NCI-H128 (cell line): ENCODE measurements around the gene LMAN2.
"Not testable (repeated sequence)": the region's sequence is repeated elsewhere in the genome, so short reads cannot be mapped to it uniquely, and the experiment has no call there.

Source experiments
- DNase-seq: peaks from one replicate; lab custom pipeline; 2025; ENCODE audit not compliant: unreplicated experiment; lab: John Stamatoyannopoulos, UW

Gene LMAN2

DNA sequence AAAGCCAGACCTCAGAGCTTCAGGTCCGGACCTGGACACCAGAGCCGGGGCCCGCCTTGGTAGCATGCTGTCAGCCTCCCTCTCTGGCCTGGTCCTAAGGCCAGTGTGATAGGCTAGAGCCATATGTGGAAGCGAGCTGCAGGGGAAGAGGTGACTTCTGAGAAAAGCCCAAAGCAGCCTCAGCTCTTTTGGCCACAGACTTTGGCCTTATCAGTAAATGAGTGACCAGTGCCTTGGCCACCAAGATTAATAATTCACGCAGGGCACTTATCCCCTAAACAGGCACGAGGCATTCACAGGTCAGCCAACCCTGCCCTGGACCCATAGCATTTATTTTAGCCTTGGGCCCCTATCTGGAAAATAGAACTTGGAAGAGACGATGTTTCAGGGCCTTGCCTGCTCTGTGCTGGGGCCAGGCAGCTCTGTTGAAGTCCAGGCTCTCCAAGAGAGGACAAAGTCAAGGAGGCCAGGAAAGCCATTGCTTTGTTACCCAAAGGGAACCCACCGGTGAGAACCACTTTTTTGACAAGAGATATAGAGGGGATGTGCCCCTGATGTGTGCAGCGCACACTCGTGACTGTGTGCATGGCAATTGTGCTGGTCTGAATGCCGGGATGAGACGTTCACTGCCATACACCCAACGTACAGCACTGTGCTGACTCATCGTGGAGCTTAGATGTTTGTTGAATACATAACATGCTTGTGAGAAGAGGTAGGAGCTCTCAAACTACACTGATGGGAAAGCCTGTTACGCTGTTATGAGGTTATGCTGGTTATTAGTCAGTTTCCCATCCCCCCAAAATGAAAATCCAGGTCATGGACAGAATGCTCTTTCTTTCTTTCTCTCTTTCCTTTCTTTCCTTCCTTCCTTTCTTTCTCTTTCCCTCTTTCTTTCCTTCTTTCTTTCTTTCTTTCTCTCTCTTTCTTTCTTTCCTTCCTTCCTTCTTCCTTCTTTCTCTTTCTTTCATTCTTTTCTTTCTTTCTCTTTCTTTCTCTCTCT is 27.7 kb upstream of the LMAN2 start:
- no peak for DNase-seq

DNA sequence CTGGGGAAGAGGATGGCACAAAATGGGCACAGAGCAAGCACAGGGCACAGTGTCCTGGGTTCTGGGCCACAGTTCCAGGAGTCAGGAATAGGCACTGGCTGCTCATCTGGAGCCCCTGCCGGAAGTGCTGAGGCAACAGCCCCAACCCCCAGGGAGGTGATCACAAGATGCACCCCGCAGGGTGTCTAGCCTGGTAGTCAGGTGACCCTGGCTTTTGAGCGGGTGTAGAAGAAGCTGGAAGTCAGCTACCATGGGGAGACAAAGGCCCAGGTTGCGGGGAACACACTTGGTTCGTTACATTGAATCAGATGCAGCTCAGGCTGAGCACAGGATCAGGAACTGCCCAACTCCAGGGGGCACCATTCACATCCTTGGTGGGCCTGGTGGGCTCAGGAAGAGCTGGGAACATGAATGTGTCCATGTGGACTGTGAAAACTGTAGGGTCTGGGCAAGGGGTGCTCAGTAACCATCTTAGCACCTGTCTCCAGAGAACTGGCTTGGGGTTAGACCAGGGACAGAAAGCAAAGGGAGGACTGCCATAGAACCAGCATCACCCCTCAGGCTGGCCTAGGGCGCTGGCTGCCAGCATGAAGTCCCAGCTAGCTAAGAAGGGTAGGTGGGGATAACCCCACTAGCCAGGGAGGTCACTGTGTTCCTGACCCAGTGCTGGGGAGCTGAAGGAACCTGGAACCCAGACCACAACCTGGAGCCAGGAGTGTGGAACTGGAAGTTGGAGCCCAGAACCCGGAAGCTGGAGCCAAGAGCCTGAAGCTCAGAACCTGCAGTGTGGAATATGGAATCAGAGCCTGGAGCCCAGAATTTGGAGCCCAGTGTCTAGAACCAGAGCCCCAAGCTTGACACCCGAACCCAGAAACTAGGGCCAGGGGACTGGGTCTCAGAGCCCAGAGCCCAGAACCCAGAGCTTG is 26.6 kb upstream of the LMAN2 start:
- DNase-seq, result no peak

DNA sequence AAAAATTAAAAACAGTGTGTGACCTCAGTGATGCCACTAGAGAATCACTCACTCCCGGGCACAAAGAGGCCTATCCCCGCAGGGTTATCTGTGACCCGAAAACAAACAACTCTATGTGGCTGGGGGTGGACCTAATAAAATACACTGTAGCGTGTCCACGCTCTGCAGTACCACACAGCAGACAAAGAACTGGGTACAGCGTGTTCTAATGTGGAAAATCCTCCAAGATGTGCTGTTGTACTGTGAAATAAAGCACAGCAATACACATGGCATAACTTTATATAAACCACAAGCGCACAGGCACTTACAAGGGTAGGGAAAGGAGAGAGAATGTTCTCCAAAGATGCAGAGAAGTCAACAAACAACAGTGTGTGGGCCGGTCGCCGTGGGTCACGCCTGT is 24.6 kb upstream of the LMAN2 start:
- DNase-seq, result no peak

DNA sequence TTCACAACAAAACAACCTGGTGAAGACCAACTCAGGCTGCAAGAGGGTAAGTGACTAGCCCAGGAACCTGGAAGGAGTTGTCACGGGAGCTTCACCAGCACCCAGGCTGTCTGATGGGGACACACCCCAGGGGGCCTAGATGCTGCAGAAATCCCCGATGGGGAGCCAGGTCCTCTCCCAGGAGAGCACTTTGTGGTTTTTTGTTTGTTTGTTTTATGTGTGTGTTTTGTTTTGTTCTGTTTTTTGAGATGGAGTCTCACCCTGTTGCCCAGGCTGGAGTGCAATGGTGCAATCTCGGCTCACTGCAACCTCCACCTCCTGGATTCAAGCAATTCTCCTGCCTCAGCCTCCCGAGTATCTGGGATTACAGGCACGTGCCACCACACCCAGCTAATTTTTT is 24.0 kb upstream of the LMAN2 start:
- DNase-seq, result not testable (repeated sequence)

DNA sequence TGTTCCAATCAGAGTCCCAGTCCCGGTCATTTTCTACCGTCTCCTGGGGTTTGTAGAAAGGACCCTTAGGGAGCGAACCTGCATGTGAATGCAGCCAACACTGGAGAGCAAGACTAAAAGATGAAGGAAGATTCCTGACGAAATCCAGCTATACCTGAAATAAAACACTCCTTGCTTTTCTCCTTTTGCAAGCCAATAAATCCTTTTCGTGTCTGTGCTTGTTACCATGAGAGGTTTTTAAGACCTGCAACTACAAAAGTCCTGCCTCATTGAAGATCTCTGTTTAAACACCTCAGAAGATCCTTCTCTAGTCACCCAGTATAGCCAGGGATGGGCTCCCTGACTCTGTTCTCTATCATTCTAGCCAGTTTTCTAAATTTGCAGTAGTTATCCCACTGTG is 22.7 kb upstream of the LMAN2 start:
- DNase-seq, result no peak

DNA sequence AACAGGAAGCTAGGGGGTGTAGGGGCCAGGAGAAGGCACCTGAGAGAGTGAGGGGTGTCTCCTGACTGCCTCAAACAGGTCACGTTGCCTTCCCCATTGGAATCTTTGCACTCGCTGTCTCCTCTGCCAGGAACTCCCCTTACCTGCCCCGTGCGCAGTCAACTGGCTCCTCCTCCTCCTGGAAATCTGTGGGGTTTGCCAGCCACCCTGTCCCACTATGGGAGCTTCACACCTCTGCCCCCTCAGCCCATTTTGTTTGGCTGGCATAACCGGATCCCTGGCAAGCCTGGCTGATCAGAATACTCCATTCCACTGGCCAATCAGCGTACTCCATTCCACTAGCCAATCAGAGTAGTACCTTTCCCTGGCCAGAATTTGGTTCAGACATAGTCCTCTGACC is 22.3 kb upstream of the LMAN2 start:
- no peak for DNase-seq

DNA sequence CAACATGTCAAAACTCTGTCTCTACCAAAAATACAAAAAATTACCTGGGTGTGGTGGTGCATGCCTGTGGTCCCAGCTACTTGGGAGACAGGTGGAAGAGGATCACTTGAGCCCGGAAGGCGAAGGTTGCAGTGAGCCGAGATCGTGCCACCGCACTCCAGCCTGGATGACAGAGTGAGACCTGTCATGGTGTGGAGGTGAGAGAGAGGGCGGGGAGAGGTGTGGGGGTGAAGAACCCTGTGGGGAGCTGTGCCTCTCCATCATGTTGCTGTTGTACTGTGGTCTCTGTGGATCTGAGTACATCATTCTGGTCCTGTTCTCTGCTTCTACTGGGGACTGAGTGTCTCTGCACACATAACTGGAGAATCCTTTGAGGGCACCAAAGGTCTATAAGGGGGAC is 21.4 kb upstream of the LMAN2 start:
- no peak for DNase-seq

DNA sequence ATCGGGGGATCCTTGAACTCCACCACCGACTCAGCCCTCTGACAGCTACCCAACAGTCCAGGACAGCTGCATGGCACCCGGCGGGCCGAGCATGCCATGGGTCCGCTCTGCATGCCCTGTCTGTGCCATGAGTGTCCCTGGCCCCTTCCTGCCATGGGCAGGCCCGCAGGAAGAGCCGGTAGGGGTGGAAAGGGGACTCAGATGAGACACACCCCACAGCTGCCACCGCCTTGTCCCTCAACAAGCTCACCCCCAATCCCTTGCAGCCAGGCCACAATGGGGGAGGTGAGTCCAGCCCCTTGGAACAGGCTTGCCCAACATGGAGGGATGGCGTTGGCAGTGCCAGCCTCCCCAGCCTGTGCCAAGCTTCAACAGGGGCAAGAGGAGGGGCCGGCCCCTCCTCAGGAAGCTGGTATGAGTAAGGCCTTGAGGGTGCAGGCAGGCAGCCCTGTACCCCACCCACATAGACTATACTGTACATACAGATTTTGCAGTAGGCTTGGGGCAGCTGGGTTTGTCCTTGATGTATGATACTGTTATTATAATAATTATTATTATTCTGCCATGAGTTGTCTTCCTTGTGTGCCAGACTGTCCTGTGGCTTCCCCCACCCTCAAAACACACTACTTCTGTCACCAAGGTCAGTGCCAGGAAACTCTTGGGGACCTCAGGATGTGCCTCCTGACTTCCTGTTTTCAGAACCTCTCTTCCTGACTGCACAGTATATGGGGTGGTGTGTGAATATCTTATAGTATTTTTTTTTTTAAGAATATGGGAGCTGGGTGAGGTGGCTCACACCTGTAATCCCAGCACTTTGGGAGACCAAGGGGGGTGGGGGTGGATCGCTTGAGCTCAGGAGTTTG is 20.8 kb upstream of the LMAN2 start:
- no peak for DNase-seq

DNA sequence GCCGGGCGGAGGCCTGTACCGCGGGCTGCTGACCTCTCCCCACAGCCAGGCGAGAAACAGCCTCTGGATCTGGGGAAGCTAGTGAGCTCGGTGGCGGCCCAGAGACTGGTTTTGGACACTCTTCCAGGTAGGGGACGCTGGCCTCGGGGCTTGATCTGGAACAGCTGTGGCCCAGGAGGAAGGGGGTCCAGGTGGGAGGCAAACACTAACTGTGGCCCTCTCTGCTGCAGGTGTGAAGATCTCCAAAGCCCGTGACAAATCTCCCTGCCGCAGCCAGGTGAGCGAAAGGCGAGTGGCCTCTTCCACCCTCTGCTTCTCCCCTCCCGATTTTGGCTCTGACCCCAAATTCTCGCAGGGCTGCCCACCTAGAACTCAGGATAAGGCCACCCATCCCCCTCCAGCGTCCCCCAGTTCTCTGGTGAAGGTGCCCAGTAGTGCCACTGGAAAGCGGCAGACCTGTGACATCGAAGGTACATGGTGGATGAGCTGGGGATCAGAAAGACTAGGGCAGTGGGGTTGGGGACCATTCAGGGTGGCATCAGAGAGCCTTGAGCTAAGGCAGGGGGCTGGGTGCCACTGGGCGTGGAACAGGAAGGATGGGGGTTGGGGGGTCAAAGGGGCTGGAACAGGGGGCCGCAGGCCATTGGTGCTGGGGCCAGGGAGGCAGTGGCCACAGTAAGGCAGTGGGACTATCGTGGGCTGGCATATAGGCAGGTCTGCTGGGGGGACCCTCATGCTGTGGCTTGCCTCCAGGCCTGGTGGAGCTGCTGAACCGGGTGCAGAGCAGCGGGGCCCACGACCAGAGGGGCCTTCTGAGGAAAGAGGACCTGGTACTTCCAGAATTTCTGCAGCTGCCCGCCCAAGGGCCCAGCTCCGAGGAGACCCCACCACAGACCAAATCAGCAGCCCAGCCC is 19.9 kb upstream of the LMAN2 start:
- DNase-seq, result no peak

DNA sequence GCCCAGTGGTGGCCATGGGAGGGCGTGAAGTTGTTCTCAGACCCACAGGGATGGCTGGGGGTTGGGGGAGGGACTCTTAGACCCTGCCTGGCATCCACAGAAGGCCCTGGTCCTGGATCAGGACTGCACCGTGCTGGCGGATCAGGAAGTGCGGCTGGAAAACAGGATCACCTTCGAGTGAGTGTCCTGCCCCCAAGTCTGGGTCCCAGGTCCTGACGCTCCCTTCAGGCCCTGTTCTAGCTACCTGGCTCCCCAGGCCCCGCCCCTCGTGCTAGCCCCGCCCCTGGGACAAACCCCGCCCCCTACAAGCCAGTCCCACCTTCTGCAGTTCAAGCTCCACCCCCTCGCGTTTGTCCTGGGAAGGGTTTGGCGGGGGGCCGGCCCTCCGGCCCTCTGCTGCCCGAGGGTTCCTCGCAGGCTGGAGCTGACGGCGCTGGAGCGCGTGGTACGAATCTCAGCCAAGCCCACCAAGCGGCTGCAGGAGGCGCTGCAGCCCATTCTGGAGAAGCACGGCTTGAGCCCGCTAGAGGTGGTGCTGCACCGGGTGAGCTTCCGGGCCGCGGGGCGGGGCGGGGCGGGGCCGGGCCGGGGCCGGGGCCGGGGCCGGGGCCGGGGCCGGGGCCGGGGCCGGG is 19.1 kb upstream of the LMAN2 start:
- DNase-seq, result peak; percentile 36

DNA sequence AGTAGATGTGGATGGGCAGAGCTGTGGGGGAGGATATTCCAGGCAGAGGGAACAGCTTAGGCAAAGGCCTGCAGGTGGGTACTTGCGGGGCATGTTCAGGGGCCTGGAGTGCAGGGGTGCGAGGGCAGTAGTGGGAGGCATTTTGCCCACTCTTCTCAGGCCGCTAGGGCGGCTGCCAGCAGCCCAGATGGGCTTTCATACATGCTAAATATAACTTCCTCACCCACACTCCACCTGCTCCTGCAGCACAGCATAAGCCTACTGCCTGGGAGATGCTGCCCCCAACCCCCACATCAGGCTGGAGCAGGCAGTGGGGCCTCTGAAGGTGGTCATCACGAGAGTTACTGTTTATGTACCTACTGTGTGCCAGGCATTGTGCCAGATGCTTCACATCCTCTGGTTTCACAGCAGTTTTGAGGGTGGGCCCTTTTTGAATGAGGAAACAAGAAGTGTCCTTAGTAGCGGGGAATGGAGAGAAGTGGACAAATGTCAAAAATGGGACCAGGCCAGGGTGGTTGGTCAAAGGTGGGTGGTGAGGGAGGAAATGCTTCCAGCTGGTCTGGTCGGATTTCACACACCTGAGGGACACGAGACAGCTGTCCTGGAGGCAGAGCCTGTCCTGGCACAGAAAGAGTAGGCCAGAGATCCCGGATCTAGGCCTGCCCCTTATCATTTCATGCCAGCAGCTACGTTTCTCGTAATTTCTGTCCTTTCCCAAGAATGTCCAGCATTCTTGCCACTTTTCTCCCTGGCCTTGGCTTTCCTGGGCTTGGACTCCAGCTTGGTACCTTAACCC is 18.4 kb upstream of the LMAN2 start:
- DNase-seq, result no peak

DNA sequence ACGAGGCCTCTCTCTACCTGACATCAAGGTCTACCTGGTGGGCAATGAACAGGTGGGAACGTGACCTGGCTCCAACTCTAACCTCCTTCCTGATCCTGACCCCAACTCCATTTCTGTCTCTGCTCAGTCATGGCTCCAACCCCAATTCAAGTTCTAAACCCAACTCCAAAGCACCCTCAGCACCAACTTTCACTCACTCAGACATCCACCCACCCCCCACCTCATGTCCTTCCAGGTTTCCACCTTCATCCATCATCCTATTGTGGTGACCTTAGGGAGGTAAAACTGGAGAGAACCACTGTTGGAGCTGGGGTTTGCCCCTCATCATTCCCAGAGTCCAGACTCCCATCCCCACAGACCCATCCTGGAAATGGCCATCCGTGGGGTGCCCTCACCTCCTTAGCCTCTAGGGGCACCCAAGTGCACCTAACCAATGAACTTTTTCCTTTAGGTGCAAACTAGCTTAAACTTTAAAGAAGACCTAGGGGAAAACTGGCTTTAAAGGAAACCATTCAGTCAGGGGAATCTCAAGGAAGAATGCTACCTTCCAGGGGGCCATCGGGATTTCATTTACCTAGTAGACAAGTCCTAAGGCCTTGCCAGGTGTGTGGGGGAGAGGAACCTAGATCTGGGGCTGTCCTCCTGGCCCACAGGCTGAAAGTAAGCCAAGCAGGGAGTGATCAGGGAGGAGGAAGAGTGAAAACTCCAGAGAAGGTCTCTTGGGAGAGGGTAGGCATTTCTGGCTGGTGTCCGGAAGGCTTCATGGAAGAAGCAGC is 17.6 kb upstream of the LMAN2 start:
- no peak for DNase-seq

DNA sequence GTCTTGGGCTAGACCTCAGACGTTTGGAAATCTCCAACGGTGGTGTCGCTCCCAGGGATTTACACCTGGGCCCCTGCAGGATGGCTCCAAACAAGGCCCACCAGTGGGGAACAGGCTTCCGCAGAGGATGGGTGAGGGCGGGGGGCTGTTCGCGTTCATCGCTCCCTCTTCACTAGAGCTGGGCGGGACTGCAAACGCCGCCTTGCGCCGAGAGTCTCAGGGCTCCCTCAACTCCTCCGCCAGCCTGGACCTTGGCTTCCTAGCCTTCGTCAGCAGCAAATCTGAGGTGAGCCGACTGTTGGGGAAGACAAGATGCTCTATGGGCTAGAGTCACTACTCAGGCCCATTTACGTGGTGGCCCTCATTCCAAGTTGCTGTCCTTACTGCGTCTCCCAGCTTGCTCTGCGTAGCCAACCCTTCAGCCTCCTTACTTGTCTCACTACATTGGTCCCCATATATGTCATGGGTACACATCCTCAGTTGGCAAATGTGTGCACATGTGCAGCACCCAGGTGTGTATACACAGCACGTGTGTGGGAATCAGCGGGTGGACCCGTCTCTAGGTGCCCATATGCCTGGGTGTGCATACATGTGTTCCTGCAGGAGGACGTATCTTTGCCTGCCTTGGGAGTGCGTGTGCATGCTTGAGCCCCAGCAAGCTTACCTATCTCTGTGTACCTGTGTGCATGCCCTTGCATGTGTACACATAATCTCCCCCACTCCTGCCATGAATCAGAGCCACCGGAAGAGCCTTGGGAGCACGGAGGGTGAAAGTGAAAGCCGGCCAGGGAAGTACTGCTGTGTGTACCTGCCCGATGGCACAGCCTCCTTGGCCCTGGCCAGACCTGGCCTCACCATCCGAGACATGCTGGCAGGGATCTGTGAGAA is 16.8 kb upstream of the LMAN2 start:
- no peak for DNase-seq

DNA sequence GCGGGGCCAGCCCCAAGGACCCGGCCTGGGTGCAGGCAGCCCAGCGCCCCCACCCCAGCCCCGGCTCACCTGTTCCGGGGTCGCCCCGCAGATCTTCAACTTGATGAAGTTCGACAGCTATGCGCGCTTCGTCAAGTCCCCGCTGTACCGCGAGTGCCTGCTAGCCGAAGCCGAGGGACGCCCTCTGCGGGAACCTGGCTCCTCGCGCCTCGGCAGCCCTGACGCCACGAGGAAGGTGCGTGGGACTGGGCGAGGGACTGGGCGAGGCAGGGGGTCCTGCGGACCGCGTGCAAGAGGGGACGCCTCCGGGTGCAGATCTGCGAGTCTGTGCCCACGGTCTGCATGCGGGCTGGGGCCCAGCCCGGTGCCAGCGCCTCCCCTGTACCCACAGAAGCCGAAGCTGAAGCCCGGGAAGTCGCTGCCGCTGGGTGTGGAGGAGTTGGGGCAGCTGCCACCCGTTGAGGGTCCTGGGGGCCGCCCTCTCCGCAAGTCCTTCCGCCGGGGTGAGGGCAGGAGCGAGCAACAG is 15.9 kb upstream of the LMAN2 start:
- no peak for DNase-seq

DNA sequence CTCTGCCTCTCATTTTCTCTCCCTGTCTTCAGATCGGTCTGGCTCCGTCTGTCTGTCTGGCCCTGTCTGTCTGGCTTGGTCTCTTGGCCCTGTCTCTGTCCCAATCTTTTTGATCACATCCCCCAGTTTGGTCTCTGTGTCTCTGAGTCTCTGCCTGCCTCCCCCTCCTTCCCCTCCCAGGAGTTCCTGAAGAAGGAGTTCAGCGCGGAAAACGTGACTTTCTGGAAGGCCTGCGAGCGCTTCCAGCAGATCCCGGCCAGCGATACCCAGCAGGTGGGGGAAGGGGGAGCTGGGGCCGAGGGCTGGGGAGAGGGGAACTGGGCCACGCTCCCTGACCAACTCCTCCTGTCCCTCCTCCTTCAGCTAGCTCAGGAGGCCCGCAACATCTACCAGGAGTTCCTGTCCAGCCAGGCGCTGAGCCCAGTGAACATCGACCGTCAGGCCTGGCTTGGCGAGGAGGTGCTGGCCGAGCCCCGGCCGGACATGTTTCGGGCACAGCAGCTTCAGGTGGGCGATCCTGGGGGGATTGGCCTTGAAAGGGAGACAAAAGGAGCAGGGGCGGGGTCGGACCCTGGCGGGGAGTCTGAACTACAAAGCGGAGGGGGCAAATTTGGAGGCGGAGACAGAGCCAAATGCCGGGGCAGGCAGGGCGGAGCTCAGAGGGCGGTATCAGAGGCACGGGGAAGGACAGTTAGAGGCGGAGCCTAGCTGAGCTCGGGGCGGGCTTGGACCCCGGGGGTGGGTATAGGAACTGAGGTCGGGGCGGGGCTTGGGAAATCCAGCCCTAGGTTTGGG is 15.3 kb upstream of the LMAN2 start:
- DNase-seq, result no peak
